ENCODE data around the gene GAPDHS.

The GAPDHS gene

DNA sequence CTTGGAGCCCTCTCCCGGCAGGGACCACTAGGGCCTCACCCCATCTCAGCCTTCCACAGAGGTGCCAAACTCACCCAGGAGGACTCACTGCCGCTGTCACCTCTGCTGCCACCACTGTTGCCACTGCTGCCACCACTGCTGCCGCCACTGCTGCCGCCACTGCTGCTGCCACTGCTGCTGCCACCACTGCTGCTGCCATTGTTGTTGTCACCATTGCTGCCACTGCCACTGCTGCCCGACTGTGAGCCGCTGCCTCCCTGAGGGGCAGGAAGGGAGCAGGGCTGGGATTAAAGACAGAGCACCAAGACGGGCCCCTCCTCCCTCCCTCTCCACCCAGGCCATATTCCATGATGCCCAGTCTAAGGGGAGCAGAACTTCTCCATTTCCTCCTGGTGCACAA lies 21.9 kb upstream of the GAPDHS start:
- DNase-seq: no peak

DNA sequence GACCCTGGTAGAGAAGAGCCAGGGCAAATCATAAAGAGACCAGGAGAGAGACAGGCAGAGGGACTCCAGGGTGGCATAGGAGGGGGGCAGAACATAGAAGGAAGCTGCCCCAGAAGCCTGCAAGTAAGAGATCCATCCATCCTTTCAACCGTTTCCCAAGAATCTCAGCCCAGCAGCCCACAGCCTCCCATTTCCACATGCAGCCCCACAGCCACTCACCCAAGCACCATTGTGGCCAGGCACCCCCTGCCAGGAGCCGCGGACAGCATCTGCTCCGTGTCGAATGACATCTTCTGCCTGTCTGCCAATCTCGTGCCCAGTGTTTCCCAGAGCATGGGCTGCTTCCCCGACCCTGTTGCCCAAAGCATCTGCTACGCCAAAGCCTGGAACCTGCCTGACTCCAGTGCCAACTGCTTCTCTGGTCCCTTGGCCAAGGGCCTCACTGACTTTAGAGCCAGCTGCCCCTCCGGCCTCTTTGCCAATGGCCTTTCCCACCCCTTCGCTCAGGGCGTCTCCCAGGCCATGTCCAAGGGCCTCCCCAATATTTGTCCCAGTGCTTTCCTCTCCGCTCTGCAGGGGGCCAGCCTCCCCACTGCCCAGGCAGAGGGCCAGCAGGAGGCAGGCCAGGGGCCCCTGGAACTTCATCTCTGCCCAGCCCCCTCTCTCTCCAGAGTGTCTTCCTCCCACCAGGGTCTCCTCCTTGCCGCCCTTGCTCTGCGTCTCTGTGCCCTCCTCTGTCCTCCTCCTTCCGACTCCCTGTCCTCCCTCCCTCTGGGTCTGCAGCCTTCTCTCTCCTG lies 20.2 kb upstream of the GAPDHS start:
- no peak for DNase-seq

DNA sequence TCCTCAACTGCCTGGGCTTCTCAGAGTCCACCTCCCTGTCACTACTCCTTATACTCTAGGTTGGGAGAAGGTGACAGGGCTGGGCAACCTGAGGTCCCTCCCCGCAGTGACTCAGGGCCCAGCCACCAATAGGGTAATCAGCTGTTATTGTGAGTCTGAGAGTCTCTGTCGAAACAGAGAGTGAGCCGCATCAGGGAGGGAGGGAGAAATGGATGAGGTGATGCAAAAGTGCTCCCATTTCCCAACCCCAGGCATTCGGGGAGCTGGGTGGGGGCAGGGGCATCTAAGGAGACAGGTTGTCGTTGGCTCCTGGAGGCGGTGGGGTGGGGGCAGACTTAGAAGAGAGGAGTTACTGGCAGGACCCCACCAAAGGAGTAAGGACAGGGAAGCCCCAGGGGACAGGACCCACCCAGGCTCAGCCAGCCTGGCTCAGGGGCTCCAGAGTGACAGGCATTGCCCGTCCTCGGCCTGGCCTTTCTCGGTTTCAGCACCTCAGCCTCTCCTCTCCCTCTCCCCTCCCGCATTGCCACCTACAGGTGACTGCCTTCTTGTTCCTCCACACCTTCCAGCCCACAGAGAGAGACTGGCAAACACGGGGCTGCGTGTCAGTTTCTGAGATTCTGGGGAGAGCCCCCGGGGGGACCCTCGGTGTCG lies 19.5 kb upstream of the GAPDHS start, which contains the start of gene DMKN:
Gene DMKN (minus strand): TSS at position 22 of the 654 bp plus-strand sequence. CDS start 174 bp downstream, outside the sequence.
- DNase-seq: no peak

DNA sequence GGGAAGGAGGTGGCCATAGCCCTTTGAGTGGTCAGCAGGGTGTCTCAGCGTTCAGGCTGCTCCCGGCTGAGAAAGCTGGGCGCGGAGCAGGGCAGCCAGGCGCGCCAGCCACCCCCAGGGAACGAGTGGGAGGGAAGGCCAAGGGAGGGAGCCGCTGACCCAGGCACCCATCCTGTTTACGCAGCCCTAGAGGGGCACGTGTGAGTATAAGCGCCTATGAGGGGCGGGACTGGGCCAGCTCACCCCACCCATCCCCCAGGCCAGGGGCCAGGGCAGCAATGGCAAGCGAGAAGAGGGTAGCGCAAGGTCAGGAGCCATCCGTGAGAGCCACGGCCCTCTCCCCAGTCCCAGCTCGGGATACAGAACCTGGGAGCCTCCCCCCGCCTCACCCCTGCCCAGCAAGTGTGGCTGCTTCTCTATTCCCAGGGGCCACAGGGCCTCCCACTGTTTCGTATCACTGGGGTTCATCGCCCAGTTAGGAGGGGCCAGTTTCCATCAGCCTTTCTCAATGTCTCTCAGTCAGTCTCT lies 18.9 kb upstream of the GAPDHS start:
- DNase-seq: no peak

DNA sequence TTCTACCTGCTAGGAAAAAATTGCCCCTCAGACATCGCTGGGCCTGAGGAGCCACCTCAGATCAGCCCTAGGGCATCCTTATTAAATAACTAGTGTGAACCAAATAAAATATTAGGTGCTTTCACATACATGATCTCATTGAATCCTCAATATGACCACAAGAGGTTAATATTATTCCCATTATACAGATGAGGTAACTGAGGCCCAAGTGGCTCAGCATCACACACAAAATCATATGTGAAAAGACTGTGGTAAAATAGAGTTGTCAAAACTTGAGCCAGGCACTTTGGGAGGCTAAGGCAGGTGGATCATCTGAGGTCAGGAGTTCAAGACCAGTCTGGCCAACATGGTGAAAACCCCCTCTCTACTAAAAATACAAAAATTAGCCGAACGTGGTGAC lies 16.9 kb upstream of the GAPDHS start:
- no peak for DNase-seq

DNA sequence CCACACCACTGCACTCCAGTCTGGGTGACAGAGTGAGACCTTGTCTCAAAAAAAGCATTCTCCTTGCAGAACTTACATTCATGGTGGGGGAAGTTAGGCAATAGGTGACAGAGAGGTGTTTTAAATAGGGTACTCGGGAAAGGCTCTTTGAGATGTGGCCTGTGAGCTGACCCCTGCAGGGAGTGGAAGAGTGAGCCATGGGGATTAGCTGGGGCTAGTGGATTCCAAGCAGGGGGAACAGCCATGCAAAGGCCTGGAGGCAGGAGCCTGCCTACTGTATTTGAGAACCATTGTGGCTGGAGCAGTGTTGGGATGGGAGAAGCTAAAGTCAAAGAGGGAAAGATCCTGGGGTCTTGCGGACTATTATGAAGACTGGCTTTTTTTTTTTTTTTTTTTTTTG lies 15.9 kb upstream of the GAPDHS start:
- no peak for DNase-seq

DNA sequence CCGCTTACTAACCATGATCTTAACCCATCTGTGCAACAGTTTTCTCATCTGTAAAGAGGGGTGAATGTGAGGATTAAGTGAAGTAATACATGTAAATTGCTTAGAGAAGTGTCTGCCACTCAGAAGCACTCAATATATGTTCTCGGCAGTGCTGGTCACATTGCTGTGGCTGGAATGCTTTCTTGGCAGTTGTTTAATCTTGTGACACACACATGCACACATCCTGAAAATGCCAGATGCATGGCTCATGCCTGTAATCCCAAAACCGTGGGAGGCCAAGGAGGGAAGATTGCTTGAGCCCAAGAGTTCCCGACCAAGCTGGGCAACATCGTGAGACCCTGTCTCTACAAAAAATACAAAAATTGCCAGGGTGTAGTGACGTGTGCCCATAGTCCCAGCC lies 14.9 kb upstream of the GAPDHS start:
- DNase-seq: no peak

DNA sequence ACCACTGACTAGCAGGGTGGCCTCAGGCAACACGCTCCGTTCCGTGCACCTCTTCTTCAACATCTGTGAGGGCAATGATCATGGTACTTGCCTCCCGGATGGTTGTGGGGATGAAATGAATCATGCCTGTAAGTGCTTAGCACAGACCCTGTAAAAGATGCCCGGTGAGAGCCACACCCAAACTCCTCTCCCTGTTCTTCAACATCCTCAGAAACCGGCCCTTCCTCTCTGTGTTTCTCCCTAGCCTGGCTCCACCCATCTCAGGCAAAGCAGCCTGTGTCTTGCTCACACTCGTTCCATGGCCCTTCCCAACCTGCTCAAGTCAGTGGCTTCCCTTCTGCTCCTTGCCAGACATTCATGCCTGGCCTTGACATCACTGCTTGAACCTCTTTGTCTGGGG lies 14.0 kb upstream of the GAPDHS start:
- no peak for DNase-seq

DNA sequence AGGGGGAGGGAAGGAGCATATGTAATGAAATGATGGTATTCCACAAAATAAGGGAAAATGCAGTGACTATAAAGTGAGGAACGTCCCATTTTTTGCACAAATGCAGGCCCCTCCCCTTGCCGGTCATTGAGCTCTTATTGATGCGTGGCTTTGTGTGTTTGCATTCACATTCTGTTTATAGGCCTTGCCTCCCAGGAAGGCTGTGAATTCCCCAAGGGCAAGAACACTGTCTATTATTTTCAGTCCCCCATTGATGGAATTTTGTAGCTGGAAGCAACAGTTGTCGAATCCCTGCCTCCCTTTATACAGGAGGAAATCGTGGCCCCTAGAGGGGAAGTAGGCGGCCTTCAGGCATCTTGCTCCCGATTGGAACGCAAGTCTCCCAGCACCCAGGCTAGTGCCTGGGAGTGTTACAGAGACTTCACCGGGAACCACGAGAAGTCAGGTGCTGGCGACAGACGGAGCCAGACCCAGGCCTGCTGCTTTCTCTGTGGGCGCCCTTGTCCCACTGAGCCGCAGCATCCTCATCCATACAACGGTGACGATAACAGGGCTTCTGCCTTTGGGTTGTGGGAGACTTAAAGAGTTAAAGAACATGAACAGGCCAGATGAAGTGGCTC lies 12.0 kb upstream of the GAPDHS start:
- DNase-seq: no peak

DNA sequence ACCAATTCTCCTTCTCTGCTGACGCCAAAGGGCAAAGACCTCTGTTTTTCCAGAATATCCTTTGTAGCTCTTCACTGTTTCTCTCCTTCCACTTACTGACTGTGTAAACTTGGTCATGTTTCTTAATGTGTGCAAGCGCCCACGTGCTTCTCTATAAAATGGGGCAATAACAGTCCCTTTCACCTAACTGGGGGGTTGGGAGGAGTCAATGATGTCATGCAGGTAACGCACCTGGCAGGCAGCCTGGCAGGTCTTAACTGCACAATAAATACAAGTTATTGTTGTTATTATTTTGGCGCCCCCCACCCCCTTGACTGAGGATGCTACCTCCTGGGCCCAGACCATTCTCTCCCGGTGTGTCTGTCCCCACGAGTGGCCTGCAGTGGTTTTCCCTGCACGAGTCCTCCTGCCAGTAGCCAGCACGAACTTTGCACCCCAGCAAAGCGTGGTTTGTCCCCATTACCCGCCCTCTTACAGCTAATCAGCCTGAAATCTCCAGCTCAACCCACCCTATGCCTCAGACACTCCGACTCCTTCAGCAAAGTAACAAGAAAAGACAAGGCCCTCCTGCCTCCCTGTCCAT lies 10.4 kb upstream of the GAPDHS start:
- no peak for DNase-seq

DNA sequence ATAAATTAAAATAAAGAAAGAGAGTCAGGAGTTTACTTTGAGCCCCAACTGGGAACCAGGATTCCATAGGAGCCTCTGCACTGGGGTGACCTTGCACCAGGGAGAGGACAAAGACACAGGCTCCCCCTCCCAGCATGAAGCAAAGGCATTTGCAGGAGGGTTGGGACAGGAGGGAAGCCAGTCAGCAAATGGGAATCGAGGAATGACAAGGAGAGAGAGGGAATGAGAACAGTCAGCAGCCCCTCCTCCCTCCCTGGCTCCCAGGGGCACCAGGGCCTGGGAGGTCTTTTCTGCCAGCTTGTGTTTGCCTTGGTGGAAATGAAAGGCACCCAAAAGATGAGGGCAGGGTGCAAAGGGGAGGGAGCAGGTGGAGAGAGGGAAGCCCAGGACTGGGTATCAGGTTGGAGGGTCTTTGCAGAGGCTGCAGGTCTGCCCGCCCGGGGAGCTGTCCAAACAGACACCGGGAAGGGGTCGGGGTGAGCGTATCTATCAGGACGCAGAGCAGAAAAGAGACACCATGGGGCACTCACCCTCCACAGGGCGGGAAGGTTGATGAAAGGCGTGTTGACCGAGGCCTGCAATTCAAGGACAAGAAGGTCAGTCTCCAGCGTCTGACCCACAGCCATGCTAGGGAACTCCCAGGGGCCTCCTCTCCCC lies 8.9 kb upstream of the GAPDHS start:
- DNase-seq: no peak

DNA sequence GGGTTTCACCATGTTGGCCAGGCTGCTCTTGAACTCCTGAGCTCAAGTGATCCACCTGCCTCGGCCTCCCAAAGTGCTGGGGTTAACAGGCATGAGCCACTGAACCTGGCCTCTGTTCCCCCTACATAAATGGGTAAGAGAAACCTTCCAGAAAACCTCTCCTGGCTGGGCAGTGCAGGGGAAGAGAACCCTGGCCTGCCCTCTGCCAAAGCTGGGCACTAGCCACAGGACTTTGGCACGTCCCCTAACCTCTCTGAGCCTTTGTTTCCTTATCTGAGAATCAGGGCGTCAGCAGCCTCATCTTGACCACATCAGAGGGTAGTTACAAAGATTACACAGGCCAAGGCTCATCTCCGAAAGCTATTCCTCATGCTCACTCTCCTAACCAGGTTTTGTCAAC lies 7.4 kb upstream of the GAPDHS start:
- no peak for DNase-seq

DNA sequence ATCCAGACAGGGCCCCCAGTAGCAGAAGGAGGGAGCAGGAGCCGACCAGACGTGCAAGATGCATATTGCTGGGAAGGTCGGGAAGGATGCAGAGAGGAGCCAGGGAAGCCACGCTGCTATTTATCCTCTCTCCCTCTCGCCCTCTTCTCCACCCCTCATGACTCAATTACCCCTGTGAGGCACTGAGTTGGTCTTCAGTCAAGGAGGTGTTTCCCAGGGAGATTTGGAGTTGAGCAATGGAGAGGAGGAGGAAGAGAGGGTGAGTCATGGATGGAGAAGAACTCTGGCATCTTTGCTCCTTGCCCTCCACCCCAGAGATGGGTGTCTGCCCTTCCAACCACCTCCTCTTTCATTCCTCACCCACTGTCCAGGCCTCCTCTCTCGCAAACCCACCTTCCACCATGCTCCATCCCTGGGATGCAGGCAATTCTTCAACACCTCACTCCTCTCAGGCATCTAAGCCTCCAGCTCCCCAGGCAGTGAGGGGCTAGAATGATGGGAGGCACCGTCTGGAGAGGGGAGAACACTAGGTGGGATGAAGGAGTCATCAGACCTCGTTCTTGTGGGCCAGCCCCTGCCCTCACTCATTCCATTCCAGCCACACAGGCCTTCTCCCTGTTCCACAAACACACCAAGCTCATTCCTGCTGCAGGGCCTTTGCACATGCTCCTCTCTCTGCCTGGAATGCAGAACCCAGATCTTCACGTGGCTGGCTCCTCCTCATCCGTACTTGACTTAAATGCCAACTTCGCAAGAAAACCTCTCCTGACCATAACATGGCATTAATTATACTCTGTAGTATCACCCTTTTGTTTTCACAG lies 4.8 kb upstream of the GAPDHS start, which contains the start of gene SBSN:
Gene SBSN (minus strand): TSS at position 94 of the 821 bp plus-strand sequence. CDS start 30 bp downstream, at position 64.
- DNase-seq: no peak

DNA sequence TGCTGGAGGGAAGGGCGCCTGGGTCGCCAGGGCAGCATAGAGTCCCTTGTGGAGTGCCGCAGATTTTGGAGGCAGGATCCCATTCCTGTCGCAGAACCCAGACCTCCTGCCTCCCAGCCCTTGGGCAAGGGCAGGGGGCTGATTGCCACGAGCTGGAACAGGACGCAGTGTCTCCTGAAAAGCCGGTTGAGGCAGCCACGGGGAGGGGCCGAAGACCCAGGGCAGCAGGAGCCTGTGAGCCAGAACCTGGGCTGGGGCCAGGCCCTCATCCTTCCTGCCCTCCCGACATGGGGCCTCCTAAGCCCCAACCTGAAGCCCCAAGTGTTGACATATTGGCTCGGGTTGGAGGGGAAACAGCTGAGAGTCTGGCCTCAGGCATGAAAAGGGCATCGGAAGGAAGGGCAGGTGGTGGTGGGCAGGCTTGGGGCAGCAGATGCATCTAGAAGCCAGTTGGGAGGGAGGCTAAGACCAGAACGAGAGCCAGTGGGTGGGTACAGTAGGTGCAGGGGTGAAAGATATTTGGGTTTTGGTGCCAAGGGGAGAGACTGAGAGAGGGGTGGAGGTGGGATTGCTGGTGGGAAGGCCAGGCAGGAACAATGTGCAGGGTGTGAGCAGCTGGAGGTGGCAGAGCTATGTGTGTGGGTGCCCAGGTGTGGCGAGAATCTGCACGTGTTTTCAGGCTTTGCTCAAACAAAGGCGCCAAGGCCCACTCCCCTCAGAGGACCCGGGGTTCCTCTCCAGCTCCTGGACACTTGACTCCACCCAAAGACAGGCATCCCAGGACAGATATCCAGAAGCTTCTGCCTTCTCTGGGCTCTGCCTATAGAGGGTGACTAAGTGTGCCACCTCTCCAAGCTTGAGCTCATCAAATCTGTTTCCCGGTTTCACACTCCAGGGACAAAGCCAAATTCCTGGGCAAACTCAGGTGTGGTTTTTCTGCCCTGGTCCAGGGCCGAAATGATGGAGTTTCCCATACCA lies 3.7 kb upstream of the GAPDHS start:
- DNase-seq: no peak

DNA sequence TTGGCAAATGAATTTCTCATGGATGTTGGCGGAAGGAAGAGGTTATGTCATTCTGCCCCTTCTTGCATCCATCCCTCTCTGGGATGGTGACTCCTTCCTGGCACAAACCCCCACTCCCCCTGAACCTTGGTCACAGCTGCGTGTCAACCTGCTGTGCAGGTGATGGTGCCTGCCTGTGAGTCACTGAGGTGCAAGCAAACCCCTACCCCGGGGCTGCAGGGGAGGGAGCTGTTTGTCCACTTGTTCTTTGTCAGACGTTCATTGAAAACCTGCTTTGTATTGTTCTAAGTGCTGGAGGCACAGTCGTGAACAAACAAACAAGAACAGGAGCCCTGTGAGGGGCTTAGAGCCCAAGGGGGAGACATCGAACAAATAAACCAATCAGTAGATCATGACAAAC lies 2.0 kb upstream of the GAPDHS start:
- no peak for DNase-seq

DNA sequence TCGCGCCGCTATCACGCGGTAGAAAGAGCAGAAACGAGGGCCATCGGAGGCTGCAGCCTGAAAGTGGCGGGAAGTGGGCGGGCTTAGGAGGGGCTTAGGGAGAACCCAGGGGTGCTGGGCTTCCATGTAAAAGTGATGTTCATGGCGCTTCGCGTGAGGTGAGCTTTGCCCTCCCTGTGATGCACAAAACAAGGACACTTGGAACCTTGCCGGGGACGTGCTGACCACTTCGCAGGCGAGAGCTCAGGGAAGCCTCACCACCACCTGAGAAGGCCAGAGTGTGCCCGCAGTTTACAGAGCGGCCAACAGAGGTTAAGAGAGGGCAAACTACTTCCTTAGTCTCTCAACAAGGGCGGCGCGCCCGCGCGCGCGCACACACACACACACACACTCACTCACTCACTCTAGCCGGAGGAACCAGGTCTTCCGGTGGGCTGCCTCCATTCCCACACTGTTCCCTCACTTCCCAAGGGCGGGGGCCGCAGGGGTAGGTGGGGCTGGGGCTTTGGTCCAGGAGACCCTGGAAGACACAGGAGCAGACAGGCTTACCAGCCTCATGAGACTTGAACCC lies 651 bp downstream of the GAPDHS start:
- no peak for DNase-seq

DNA sequence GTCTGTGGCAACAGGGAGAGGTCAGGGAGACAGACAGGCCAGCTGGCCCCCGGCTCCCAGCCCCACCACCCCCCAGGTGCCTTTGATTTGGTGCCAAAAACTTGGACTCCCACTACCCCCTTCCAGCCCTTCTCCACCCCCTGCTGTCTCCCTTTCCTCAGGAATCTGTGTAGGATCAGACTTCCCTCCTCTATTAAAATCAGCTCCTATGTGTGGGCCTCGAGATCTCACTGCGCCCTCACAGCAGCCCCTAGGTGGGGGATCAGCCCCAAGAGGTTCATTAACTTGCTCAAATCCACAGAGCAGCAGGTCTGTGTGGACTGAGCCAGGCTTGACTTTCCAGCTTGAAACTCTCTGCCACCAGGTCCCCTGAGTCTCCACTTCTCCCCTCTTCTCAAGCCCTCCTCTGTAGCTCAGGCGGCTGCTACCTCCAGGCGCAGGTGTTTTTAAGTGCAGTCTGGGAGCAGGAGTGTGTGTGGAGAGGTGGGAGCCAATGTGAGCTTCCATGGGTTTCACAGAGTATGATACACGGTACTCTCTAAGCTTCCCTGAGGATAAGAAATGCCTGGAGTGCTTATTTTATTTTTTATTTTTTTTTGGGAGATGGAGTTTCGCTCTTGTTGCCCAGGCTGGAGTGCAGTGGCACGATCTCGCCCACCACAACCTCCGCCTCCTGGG lies 1.7 kb downstream of the GAPDHS start:
- no peak for DNase-seq

DNA sequence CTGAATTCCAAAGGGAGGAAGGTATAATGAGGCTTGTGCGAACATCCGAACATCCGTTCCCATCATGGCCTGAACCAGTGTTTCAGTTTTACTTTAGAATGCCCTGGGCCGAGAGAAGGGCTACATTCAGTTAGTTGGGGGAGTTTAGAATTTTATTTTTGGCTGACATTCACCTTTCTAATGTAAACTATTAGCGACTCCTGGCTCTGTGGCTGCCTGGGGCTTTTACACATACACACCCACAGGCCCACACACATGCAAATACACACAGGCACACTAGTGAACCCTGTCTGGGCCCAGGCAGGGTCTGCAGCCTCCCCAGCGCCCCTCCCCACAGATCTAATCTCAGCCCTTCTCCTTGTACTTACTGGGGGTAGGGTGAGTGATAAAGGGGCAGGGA lies 6.1 kb downstream of the GAPDHS start:
- DNase-seq: no peak

DNA sequence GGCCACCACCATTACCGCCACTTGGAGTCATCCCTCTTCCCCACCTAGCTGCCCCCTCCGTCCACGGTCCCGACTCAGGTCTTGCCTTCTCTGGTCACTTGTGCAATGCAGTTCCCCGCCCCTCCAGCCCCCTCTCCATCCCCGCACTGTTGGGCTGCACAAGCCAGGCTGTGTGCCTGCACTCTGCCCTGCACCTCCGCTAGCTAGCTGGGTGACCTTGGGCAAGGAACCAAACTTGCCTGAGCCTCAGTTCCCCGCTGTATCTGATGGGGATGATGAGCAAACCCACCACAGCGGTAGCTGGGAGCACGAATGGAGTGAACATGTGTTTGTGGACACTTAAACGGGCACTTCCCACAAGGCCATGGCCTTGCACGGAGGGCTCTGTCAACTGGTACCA lies 6.6 kb downstream of the GAPDHS start:
- no peak for DNase-seq

All from GF-D8 (cell line).